GM21737 (cell line): ENCODE data around the gene ACKR4.
"Not testable (repeated sequence)": the region's sequence is repeated elsewhere in the genome, so short reads cannot be mapped to it uniquely, and the experiment has no call there.

Experiments
- ATAC-seq: cut with Tn5 transposase; IDR thresholded peaks from one replicate; pipeline ENCODE4 v1.9.1; 2021; ENCODE audit warnings: mild to moderate bottlenecking, moderate library complexity; ENCODE audit not compliant: unreplicated experiment

Gene ACKR4

DNA sequence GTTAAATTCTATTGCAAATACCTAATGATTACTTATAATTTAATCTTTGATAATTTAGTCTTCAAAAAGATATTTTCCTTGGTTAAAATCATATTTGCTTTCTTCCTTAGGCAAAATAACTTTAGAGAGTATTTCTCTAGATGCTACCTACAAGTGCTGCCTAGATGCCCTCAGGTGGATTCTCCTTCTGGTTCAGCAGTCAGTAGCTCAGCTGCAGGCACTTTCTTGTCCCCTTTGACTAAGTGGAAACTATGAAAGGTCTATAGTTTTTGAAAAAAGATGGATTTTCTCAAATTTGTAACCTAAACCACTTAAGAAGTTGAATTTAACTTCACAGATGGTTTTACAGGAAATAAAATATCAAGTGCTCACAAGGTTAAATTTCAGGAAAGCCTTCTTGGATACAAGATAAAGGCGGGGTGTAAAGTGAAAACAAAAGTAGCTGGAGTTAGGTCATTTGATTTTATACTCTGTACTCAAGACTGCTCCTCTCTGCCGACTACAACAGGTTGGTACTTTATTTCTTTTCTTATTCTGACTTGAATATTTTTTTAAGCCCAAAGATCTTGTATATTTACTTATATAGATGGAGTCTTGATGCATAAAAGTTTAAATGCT lies at the start of gene ACKR4:
Gene ACKR4, plus strand, starts transcription at position 455 of the 618 bp plus-strand sequence. CDS start 3,128 bp downstream, outside the sequence.
- no peak for ATAC-seq

DNA sequence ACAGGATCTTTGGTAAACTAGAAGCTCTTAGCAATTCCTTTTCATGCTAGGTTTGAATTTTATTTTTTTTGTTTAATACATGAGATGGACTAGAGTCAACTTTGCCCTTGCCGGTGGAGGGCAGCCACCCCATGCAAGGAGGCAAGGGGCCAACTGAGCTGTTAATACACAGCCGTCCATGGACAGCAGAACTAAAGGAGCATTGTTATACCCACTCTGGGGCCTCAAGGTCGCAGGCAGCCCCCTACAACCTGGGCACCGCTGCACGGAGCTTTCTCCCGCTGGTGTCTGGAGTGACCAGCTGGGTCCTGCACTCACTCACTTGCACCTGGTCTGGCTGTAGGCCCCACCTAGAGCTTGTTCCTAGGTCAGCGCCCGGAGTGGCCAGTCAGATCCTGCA lies 47.9 kb upstream of the ACKR4 start:
- ATAC-seq = no peak

GRCh38 chr3:132549890-132550578 lies 47.0 kb upstream of the ACKR4 start:
- ATAC-seq = peak; percentile 77

- ATAC-seq = no peak
These were observed 46.3 kb upstream of the ACKR4 start for GRCh38 chr3:132550579-132551305.

DNA sequence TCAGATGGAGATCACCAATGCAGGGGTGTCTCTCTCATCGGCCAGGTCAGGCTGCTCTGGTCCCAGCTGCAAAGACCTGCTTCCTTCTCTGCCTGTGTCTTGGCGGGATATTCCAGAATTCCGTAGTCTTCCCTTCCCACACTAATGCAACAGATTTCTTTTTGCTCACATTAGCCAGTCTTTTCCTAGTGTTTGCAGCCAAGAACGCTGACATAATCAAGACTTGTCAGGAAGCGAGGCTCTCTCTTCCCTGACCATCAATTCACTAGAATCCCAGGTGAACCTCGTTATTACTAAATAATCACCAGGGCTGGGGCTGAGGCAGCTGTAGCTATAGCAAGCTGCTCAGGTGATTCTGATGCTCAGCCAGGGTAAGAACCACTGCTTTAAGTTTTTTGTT lies 43.2 kb upstream of the ACKR4 start:
- ATAC-seq = no peak

DNA sequence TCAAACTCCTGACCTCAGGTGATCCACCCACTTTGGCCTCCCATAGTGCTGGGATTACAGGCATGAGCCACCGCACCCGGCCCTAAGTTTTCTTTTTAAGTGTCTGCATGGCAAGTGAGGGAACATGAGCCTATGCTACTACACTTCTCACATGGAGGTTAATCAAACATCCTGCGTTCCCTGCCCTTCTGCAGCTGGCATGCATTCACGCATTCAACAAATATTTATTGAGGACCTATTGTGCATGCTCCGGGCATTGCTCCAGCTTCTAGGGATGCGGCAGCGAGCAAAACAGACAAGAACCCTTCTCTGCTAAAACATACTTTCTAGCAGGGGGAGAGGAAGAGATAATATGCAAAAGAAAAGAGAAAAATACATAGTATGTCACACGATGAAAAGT lies 42.6 kb upstream of the ACKR4 start:
- ATAC-seq = no peak

DNA sequence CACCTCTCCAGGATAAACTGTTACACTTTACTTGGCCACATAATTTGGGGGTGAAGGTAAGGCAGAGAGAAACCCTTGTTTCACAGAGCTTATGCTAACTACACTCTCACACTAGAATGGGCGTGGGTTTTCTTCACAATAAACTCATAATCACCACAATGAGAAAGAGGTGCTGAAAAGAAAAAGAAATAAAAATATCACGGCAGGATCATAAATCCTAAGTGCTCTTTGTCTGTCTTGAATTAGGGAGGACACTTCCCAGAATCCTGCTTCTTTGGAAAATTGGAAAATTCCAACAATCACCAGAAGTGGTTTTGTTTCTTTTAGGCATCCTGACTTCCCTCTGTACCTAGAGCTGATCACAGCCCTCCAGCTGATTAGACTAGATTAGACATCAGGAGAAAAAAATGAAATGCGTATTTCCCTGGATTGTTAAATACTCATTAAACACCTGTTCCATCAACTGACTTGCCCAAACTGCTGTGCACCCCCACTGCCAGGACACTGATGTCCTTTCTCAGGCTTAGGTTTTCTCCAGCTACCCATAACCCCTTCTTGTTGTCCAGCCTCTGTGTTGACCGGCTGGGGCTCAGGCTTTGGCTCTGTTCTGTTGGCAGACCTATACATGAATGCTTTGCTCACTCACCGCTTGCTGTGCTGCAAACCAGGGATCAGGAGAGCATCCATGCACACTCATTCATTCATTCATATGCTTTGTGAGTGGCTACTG lies 41.6 kb upstream of the ACKR4 start:
- ATAC-seq = no peak

GRCh38 chr3:132556036-132556386 lies 41.1 kb upstream of the ACKR4 start:
- ATAC-seq = not testable (repeated sequence)

DNA sequence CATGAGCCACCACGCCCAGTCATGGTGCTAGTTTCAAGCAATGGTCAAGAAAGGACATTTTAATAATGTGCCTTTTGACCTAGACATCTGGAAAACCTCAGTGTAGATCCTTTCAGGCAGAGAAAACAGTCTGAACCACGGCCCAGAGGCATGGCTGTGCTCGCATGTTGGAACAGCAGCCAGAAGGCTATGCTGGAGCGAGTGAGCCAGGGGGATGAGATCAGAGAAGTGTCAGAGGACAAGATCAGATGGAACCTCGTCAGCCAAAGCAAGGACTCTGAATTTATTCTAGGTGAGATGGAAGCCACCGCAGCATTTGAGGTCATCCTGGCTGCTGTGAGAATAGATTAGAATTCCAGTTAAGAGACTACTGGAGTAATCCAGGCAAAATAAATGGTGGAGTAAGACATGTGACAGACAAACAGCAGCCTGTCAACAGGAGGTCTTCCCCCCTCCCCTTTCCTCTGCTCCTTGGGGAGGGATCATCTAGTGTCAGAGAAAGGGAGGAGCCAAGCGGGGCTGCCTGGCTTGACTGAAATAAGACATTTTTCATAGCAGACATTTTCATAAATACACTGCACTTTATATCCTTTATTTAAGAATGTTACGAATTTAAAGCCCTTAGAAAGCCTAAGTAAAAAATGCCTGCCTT lies 40.4 kb upstream of the ACKR4 start:
- ATAC-seq = no peak

- ATAC-seq = no peak
These were observed 36.1 kb upstream of the ACKR4 start for GRCh38 chr3:132561003-132561402.

DNA sequence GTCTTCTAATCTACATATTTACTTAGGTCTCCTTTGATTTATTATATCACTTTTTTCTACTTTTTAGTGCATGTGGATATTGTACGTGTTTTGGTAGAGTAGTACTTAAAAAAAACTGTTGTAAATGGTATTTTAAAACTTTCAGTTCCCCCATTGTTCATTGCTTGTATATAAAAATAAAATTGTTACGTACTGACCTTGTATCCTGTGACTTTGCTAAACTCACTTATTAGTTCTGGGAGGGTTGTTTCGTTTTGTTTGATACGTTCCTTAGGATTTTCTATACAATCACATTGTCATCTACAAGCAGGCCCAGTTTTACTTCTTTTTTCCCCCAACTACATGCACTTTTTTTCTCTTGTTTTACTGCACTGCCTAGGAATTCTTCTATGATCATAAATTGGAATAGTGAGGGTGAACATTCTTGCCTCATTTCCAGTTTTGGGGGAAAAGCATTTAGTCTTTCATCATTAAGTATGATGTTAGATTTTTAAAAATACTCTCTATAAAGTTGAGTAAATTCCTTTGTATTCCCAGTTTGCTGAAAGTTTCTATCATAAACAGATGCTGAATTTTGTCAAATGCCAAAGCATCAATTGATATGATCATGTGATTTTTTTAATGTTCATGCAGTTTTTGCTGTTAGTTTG lies 33.5 kb upstream of the ACKR4 start:
- no peak for ATAC-seq

DNA sequence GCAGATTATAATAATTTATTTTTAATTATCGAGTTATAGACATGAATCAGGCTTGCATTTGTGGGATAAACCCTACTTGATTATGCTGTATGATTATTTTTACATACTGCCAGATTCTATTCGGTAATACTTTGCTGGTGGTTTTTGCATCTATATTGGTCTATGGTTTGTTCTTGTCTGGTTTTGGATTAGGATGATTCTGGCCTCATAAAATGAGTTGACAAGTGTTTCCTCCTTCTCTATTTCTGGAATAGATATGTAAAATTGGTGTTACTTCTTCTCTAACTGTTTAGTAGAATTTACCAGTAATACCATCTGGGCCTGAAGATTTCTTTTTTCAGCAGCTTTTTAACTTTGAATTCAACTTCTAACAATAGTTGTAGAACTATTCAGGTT lies 33.0 kb upstream of the ACKR4 start:
- no peak for ATAC-seq

DNA sequence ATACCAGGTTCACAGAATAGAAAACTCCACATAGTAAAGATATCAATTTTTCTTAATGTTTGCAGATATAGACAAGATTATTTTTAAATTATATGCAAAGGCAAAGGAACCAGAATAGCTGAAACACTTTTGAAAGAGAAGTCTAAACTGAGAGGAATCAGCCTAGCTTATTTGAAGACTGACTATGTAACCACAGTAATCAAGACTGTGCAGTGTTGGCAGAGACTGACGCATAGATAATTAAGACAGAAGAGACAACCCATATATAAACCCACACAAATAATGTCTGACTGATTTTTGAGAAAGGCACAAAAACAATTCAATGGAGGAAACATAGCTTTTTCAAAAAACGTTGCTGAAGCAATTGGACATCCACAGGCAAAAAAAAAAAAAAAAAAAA lies 28.6 kb upstream of the ACKR4 start:
- ATAC-seq = no peak

- no peak for ATAC-seq
These were observed 27.9 kb upstream of the ACKR4 start for GRCh38 chr3:132569153-132569552.

DNA sequence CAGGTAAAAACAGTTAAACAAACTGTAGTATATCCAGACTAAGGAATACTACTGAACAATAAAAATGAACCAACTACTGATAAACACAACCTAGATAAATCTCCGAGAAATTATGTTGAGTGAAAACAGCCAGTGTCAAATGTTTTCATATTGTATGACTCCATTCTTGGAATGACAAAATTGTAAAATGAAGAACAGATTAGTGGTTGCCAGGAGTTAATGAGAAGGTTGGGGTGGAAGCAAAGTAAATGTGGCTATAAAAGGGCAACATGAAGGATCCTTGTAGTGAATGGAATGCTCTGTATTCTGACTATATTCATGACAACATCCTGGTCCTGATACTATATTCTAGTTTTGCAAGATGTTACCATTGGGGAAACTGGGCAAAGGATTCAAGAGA lies 27.5 kb upstream of the ACKR4 start:
- ATAC-seq = no peak

DNA sequence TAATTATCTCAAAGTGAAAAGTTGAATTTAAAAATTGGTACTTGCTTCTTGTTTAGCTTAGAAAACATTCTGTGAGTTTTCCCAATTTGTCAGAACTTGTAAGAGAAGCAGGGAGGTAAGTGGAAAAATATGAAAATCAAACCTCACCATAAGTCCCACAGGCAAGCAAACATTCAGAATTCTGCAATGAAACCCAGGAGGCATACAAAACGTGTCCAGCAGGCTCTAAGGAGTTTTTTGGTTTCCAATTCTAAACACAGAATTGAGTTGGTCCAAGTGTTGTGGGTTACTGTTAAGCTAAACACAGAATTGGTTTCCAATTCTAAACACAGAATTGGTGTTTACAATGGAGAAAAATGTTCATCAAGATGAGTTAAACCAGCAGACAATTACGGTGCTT lies 27.1 kb upstream of the ACKR4 start:
- ATAC-seq = no peak

DNA sequence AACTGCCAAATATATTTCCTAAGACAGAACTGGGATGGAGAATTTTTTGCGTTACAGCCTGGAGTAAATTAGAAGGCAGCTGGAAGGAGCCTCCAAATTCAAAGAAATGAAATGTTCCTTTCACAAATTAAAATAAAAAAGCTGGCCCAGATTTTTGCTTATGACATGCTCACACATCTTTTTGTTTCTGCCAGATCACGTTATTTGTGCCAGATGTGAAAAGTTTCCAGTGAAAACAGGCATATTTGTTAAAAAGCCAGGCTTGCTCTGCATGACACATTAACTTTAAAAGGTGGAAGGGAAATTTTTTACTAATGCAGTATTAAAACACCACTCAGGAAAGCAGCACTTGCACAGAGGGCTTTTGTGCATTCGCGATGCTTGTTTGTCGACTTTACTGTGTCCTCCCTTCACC lies 23.3 kb upstream of the ACKR4 start:
- no peak for ATAC-seq

GRCh38 chr3:132587401-132587800 lies 9.7 kb upstream of the ACKR4 start:
- ATAC-seq = no peak

DNA sequence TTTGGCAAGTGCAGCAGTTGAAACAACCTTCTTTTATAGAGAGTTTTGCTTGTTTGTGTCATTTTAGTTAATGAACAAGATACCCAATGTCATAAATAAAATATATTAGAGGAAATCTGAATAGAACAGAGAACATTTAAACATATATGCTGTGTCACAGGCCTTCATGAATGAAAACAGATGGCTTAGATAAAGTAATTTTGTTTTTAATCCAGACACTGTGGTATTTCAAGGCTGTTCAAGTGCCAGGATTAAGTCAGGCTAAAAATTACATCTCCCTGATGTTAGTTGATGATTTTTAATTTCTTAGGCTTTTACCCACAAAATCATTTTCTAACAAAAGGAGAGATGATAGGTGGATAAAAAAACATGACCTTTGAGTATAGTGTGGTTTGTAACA lies 4.9 kb upstream of the ACKR4 start:
- ATAC-seq = no peak

- no peak for ATAC-seq
These were observed 3.7 kb upstream of the ACKR4 start for GRCh38 chr3:132593241-132593946.
